Activated B cell treated with CpG ODN at 0.5 μM for 24 hours (primary cell): ENCODE data around the gene CLCN1. TPM values are rescaled to one million over a fixed set of nuclear protein-coding genes. Genes with fewer than 3 reads are reported as not detected.

Experiments used
- ATAC-seq: fragments of 200-7000 bp; cut with Tn5 transposase; one replicate; pipeline ENCODE4 v1.10.0; 2021; ENCODE audit warnings: low read depth, mild to moderate bottlenecking, moderate library complexity
- CTCF ChIA-PET: fragments of 350-600 bp; sonication (Branson Sonifier 250); formaldehyde crosslinking; loops from one replicate; lab custom pipeline; 2021; ENCODE audit warnings: antibody characterized with exemption; lab: Charles Lee
- POLR2A ChIA-PET: fragments of 350-600 bp; sonication (Branson Sonifier 250); formaldehyde crosslinking; loops from one replicate; lab custom pipeline; 2021; ENCODE audit warnings: antibody characterized with exemption; lab: Charles Lee
- DNase-seq: peaks from one replicate; pipeline ENCODE4 v3.0.0; 2022
- H3K27ac Mint-ChIP-seq: one replicate; pipeline ENCODE4 v1.8.0; 2020; ENCODE audit warnings: mixed read lengths
- H3K27me3 Mint-ChIP-seq: one replicate; pipeline ENCODE4 v1.8.0; 2021; ENCODE audit warnings: mixed read lengths
- H3K36me3 Mint-ChIP-seq: one replicate; pipeline ENCODE4 v1.8.0; 2021; ENCODE audit warnings: low read depth, mixed read lengths
- H3K4me1 Mint-ChIP-seq: one replicate; pipeline ENCODE4 v1.8.0; 2021; ENCODE audit warnings: mixed read lengths
- H3K4me3 Mint-ChIP-seq: one replicate; pipeline ENCODE4 v1.8.0; 2020; ENCODE audit warnings: mild to moderate bottlenecking, mixed read lengths
- H3K9me3 Mint-ChIP-seq: one replicate; pipeline ENCODE4 v1.8.0; 2020; ENCODE audit warnings: mixed read lengths
- intact Hi-C: fragments of 100-400 bp; cut with micrococcal nuclease; formaldehyde crosslinking; loops from one replicate; pipeline ENCODE4 v1.15.1; 2024
- total RNA-seq: library from RNA; stranded (reverse); gene quantifications from 2 replicates; pipeline ENCODE4 v1.2.3, GENCODE V29; 2022
- TF ChIP-seq, protein P1 (sequence below): fragments of 200-600 bp; IDR thresholded peaks from one replicate; pipeline ENCODE4 v1.8.0; 2022; ENCODE audit warnings: antibody characterized with exemption, mild to moderate bottlenecking

The CLCN1 gene
- total RNA-seq, 1 donor from 2014 or later = not detected

DNA sequence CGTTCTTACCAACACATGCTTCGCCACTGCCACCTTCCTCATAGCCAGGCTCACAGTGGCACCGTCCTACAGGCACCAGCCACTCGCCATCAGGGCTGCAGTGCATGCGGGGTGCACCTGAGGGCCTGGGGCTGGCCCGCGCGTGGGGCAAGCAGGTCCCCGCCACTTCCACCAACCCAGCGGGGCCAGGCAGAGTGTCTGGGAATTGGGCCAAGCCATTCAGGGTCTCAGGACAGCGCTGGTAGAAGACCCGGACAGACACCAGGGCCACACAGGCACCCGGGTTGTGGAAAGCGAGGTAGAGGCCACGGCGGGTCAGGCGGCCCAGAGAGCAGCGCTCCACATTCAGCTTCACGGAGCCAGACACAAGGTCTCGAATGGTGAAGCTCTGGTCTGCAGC is 83.7 kb downstream of the CLCN1 start:
- CTCF ChIA-PET = no interaction called here
- intact Hi-C loops = no loop called here
- DNase-seq (no peak), ATAC-seq (no peak)
- Mint-ChIP-seq H3K27me3 (no peaks in the 10 kb centered on the region), H3K4me1 (no peaks in the 10 kb centered on the region), H3K27ac (no peak overlapping the region), H3K4me3 (no peak overlapping the region), H3K9me3 (no peaks in the 10 kb centered on the region), H3K36me3 (no peaks in the 10 kb centered on the region)
- POLR2A ChIA-PET = no interaction called here
- TF ChIP-seq, protein P1, sequence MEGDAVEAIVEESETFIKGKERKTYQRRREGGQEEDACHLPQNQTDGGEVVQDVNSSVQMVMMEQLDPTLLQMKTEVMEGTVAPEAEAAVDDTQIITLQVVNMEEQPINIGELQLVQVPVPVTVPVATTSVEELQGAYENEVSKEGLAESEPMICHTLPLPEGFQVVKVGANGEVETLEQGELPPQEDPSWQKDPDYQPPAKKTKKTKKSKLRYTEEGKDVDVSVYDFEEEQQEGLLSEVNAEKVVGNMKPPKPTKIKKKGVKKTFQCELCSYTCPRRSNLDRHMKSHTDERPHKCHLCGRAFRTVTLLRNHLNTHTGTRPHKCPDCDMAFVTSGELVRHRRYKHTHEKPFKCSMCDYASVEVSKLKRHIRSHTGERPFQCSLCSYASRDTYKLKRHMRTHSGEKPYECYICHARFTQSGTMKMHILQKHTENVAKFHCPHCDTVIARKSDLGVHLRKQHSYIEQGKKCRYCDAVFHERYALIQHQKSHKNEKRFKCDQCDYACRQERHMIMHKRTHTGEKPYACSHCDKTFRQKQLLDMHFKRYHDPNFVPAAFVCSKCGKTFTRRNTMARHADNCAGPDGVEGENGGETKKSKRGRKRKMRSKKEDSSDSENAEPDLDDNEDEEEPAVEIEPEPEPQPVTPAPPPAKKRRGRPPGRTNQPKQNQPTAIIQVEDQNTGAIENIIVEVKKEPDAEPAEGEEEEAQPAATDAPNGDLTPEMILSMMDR = no peak

DNA sequence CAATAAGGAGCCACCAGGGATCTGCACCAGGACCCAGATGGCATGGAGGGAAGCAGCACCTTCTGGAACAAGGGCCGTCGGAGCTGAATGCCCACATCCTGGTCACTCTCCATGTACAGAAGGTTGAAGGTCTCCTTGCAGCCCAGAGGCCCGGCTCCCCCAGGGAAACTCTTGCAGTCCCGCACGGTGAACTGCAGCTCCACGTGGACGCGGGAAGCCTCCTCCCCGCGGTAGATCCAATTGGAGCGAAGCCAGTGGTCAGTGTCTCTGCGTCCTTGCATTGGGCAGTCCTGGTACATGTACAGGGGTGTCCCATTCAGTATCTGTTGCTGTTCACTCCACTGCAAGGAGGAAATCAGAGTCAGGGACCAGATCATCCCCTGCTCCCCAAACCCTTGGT is 85.4 kb downstream of the CLCN1 start:
- Mint-ChIP-seq H3K4me1 (no peaks in the 10 kb centered on the region), H3K27ac (no peak overlapping the region), H3K9me3 (no peaks in the 10 kb centered on the region), H3K4me3 (no peak overlapping the region), H3K36me3 (no peaks in the 10 kb centered on the region), H3K27me3 (no peaks in the 10 kb centered on the region)
- intact Hi-C loops = no loop called here
- ChIA-PET CTCF (interaction anchor here (1.2 kb wide), 1 partner anchor 15 kb away, joined by 4 read pairs; no protein-coding TSS in a partner anchor), POLR2A (no interaction called here)
- TF ChIP-seq, protein P1 = no peak
- no peak for ATAC-seq
- DNase-seq = no peak

Other genes starting within 250 kb of the CLCN1 start
- not detected in 2 replicates for gene PIP, start 184.0 kb upstream of the CLCN1 start, total RNA-seq
- not detected in 2 replicates for gene TAS2R39, start 132.7 kb upstream of the CLCN1 start, total RNA-seq
- gene TAS2R40, start 94.1 kb upstream of the CLCN1 start, total RNA-seq = not detected in 2 replicates
- 144 and 150 TPM in 2 replicates for gene GSTK1, start 52.7 kb upstream of the CLCN1 start, total RNA-seq
- 0.34 and 0.47 TPM in 2 replicates for gene TMEM139, start 31.2 kb upstream of the CLCN1 start, total RNA-seq
- 59.5 and 62.2 TPM in 2 replicates for gene CASP2, start 27.8 kb upstream of the CLCN1 start, total RNA-seq
- not detected in 2 replicates for gene FAM131B, start 46.6 kb downstream of the CLCN1 start, total RNA-seq
- 87.5 and 101 TPM in 2 replicates for gene ZYX, start 65.2 kb downstream of the CLCN1 start, total RNA-seq
- gene EPHA1, start 92.7 kb downstream of the CLCN1 start, total RNA-seq = not detected in 2 replicates
- gene TAS2R60, start 127.3 kb downstream of the CLCN1 start, total RNA-seq = not detected in 2 replicates
- not detected in 2 replicates for gene TAS2R41, start 161.8 kb downstream of the CLCN1 start, total RNA-seq